ENCODE measurements around the gene SLC22A5. TPM values are rescaled to one million over a fixed set of nuclear protein-coding genes. Genes with fewer than 3 reads are reported as not detected.
"Not testable (repeated sequence)": the region's sequence is repeated elsewhere in the genome, so short reads cannot be mapped to it uniquely, and the experiment has no call there.

Gene SLC22A5
- total RNA-seq, 2 experiments from 2014 or later, result 2.7 to 3.3 TPM

GRCh38 chr5:132438267-132438645 is 68.7 kb downstream of the SLC22A5 start:
- ChIA-PET POLR2A (interaction anchor here (0.9 to 7.1 kb wide), 14 partner anchors 10 to 52 kb away, joined by 3 to 85 read pairs (median 6); partner anchors contain the start of gene IRF1), CTCF (interaction anchor here (0.8 to 5.3 kb wide), 12 partner anchors 12 to 58 kb away, joined by 3 to 44 read pairs (median 5); partner anchors contain the start of gene IRF1)
- peaks cover 82% of the 10 kb centered on the region for H3K4me1 Mint-ChIP-seq
- not testable (repeated sequence) for H3K27me3 Mint-ChIP-seq, H3K9me3 Mint-ChIP-seq, DNase-seq
- H3K36me3 Mint-ChIP-seq (ENCODE audit: low read depth), result peaks cover 57% of the 10 kb centered on the region
- peak overlapping the region; percentile 54 for H3K4me3 Mint-ChIP-seq
- peak overlapping the region; percentile 87 for H3K27ac Mint-ChIP-seq

- Mint-ChIP-seq H3K4me3 (no peak overlapping the region), H3K9me3 (no peaks in the 10 kb centered on the region), H3K36me3 (ENCODE audit: low read depth) (peaks cover 61% of the 10 kb centered on the region), H3K27me3 (no peaks in the 10 kb centered on the region), H3K27ac (peak overlapping the region; percentile 74), H3K4me1 (peaks cover 85% of the 10 kb centered on the region)
- POLR2A ChIA-PET, result interaction anchor here (0.6 to 7.1 kb wide), 11 partner anchors 9 to 51 kb away, joined by 3 to 85 read pairs (median 7); partner anchors contain the start of gene IRF1
- CTCF ChIA-PET, result interaction anchor here (0.8 to 5.3 kb wide), 9 partner anchors 9 to 57 kb away, joined by 3 to 44 read pairs (median 5); partner anchors contain the start of gene IRF1
- no peak for DNase-seq
These were observed 69.4 kb downstream of the SLC22A5 start for GRCh38 chr5:132438917-132439316.

- no peak for DNase-seq
- peaks cover 84% of the 10 kb centered on the region for H3K4me1 Mint-ChIP-seq
- ChIA-PET CTCF (interaction anchor here (0.6 to 5.3 kb wide), 7 partner anchors 8 to 103 kb away, joined by 3 to 44 read pairs (median 5); partner anchors contain the start of gene IRF1), POLR2A (interaction anchor here (0.6 to 7.1 kb wide), 8 partner anchors 8 to 51 kb away, joined by 3 to 85 read pairs (median 8); partner anchors contain the start of gene IRF1)
- peaks cover 61% of the 10 kb centered on the region for H3K36me3 Mint-ChIP-seq (ENCODE audit: low read depth)
- no peaks in the 10 kb centered on the region for H3K27me3 Mint-ChIP-seq
- H3K9me3 Mint-ChIP-seq, result no peaks in the 10 kb centered on the region
- H3K27ac Mint-ChIP-seq, result peak overlapping the region; percentile 49
- no peak overlapping the region for H3K4me3 Mint-ChIP-seq
These were observed 70.1 kb downstream of the SLC22A5 start for GRCh38 chr5:132439521-132440089.

- Mint-ChIP-seq H3K4me1 (peaks cover 78% of the 10 kb centered on the region), H3K9me3 (no peaks in the 10 kb centered on the region), H3K27me3 (no peaks in the 10 kb centered on the region), H3K36me3 (ENCODE audit: low read depth) (peaks cover 80% of the 10 kb centered on the region), H3K4me3 (no peak overlapping the region), H3K27ac (no peak overlapping the region)
- no peak for DNase-seq
- ChIA-PET POLR2A (interaction anchor here (1.3 to 1.5 kb wide), 2 partner anchors 12 to 21 kb away, joined by 3 to 5 read pairs; no protein-coding TSS in a partner anchor), CTCF (interaction anchor here (1.0 kb wide), 2 partner anchors 14 to 34 kb away, joined by 3 to 4 read pairs; no protein-coding TSS in a partner anchor)
These were observed 74.6 kb downstream of the SLC22A5 start for GRCh38 chr5:132444061-132444460.

Other genes starting within 250 kb of the SLC22A5 start
- 10 to 100 TPM in 1 of 2 experiments, 1 to 10 TPM in 1; 9.7 to 10.5 TPM for gene P4HA2, start 141.9 kb upstream of the SLC22A5 start, total RNA-seq
- gene PDLIM4, start 112.0 kb upstream of the SLC22A5 start, total RNA-seq, result not detected
- gene SLC22A4, start 75.3 kb upstream of the SLC22A5 start, total RNA-seq, result under 1 TPM; 0.10 to 0.28 TPM
- 100 to 1,000 TPM; 231 to 239 TPM for gene IRF1, start 121.1 kb downstream of the SLC22A5 start, total RNA-seq
- gene IL5, start 173.8 kb downstream of the SLC22A5 start, total RNA-seq, result 1 to 10 TPM; 2.6 to 3.3 TPM
- 10 to 100 TPM; 35.6 to 38.9 TPM for gene RAD50, start 187.3 kb downstream of the SLC22A5 start, total RNA-seq